ENCODE data around the gene CD244. TPM values are rescaled to one million over a fixed set of nuclear protein-coding genes. Genes with fewer than 3 reads are reported as not detected.
"Not testable (repeated sequence)": the region's sequence is repeated elsewhere in the genome, so short reads cannot be mapped to it uniquely, and the experiment has no call there.

CD244 gene
- polyA plus RNA-seq, 1 experiment, result not detected

DNA sequence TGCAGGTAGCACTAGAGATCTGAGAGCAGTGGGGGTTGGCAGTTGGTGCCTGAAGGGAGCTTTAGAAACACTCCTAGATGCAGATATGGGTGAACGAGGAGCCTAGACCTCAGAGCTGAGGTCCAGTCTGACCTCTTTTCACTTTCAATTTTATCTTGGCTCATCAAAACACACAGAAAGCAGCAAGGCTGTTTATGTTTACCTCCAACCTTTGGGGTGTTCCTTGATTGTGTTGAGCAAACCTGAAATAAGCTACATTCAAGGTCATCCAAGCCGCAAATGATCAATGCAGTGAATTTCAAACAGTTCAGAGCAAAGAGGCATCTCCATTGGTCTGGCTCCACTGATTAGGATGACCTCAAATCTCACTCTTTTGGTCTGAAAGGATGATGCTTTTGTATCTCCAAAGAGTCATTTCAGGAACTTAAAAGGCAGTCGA lies 65.4 kb downstream of the CD244 start:
- no peaks in the 10 kb centered on the region for H3K27me3 ChIP-seq (ENCODE audit: control insufficient read depth, insufficient read depth, low read length)
- no peak for DNase-seq (ENCODE audit: low read depth, low spot score)
- CTCF ChIA-PET, result no interaction called here
- H3K9me3 ChIP-seq (ENCODE audit: control insufficient read depth, insufficient read depth, low read length), result peaks cover 6% of the 10 kb centered on the region; the same call in 1 of the 2 replicates
- no peak overlapping the region for H3K4me3 ChIP-seq (ENCODE audit: low read depth, low read length)
- H3K27ac ChIP-seq (ENCODE audit: low read depth, low read length), result no peak overlapping the region
- TF ChIP-seq CTCF (IDR thresholded peaks at IDR 0.05; ENCODE audit: low read depth, low read length), result no peak
- POLR2A ChIA-PET, result no interaction called here

GRCh38 chr1:160795951-160796383 lies 66.7 kb downstream of the CD244 start, which contains the start of gene LY9:
LY9 (plus strand) TSS chr1:160796174; CDS start chr1:160796188, 14 bp downstream.
- no peak for TF ChIP-seq CTCF (IDR thresholded peaks at IDR 0.05; ENCODE audit: low read depth, low read length)
- Histone ChIP-seq H3K4me3 (ENCODE audit: low read depth, low read length) (no peak within 1 kb of the TSS), H3K9me3 (ENCODE audit: control insufficient read depth, insufficient read depth, low read length) (no peaks in the 10 kb centered on the region), H3K27ac (ENCODE audit: low read depth, low read length) (no peak within 1 kb of the TSS), H3K27me3 (ENCODE audit: control insufficient read depth, insufficient read depth, low read length) (no peaks in the 10 kb centered on the region)
- POLR2A ChIA-PET, result no interaction called here
- CTCF ChIA-PET, result no interaction called here
- DNase-seq (ENCODE audit: low read depth, low spot score), result no peak

DNA sequence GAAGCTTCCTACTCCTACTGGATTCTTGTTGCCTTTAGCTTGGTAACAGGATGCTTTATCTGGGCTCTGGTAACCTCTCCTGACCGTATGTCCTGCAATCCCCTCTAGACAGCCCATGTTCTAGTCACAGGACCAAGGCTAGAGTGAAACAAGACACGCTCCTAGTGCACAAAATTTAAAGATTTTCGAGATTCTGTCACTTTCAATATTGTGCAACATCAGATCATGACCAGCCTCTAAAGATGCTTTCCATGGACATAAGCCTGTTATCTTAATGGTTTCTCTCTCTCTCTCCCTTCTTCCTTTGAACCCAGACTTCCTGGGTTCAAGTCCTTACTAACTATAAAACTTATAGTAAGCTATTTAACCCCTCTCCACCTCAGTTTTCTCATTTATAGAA lies 68.3 kb downstream of the CD244 start:
- no peak for TF ChIP-seq CTCF (IDR thresholded peaks at IDR 0.05; ENCODE audit: low read depth, low read length)
- ChIA-PET POLR2A (no interaction called here), CTCF (no interaction called here)
- Histone ChIP-seq H3K4me3 (ENCODE audit: low read depth, low read length) (no peak overlapping the region), H3K27me3 (ENCODE audit: control insufficient read depth, insufficient read depth, low read length) (no peaks in the 10 kb centered on the region), H3K27ac (ENCODE audit: low read depth, low read length) (no peak overlapping the region), H3K9me3 (ENCODE audit: control insufficient read depth, insufficient read depth, low read length) (no peaks in the 10 kb centered on the region)
- DNase-seq (ENCODE audit: low read depth, low spot score), result no peak

GRCh38 chr1:160789702-160790611 lies 72.7 kb downstream of the CD244 start:
- POLR2A ChIA-PET, result no interaction called here
- H3K27me3 ChIP-seq (ENCODE audit: control insufficient read depth, insufficient read depth, low read length), result no peaks in the 10 kb centered on the region
- H3K27ac ChIP-seq (ENCODE audit: low read depth, low read length), result no peak overlapping the region
- DNase-seq (ENCODE audit: low read depth, low spot score), result no peak
- no peak for TF ChIP-seq CTCF (IDR thresholded peaks at IDR 0.05; ENCODE audit: low read depth, low read length)
- CTCF ChIA-PET, result no interaction called here
- no peaks in the 10 kb centered on the region for H3K9me3 ChIP-seq (ENCODE audit: control insufficient read depth, insufficient read depth, low read length)
- no peak overlapping the region for H3K4me3 ChIP-seq (ENCODE audit: low read depth, low read length)

GRCh38 chr1:160789051-160789701 lies 73.5 kb downstream of the CD244 start:
- Histone ChIP-seq H3K4me3 (ENCODE audit: low read depth, low read length) (no peak overlapping the region), H3K27ac (ENCODE audit: low read depth, low read length) (no peak overlapping the region), H3K9me3 (ENCODE audit: control insufficient read depth, insufficient read depth, low read length) (no peaks in the 10 kb centered on the region), H3K27me3 (ENCODE audit: control insufficient read depth, insufficient read depth, low read length) (no peaks in the 10 kb centered on the region)
- ChIA-PET CTCF (no interaction called here), POLR2A (no interaction called here)
- no peak for TF ChIP-seq CTCF (IDR thresholded peaks at IDR 0.05; ENCODE audit: low read depth, low read length)
- no peak for DNase-seq (ENCODE audit: low read depth, low spot score)

DNA sequence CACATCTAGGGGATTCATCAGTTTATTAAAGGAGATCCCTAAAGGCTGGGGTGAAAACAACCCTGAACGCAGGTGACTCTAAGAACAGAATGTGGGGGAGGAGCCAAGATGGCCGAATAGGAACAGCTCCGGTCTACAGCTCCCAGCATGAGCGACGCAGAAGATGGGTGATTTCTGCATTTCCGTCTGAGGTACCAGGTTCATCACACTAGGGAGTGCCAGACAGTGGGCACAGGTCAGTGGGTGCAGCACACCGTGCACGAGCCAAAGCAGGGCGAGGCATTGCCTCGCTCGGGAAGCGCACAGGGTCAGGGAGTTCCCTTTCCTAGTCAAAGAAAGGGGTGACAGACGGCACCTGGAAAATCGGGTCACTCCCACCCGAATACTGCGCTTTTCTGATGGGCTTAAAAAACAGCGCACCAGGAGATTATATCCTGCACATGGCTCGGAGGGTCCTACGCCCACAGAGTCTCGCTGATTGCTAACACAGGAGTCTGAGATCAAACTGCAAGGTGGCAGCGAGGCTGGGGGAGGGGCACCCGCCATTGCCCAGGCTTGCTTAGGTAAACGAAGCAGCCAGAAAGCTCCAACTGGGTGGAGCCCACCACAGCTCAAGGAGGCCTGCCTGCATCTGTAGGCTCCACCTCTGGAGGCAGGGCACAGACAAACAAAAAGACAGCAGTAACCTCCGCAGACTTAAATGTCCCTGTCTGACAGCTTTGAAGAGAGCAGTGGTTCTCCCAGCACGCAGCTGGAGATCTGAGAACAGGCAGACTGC lies 79.5 kb downstream of the CD244 start:
- H3K9me3 ChIP-seq (ENCODE audit: control insufficient read depth, insufficient read depth, low read length); CTCF ChIA-PET; H3K27ac ChIP-seq (ENCODE audit: low read depth, low read length); DNase-seq (ENCODE audit: low read depth, low spot score); POLR2A ChIA-PET; H3K4me3 ChIP-seq (ENCODE audit: low read depth, low read length); H3K27me3 ChIP-seq (ENCODE audit: control insufficient read depth, insufficient read depth, low read length): not testable (repeated sequence)
